PC-9 (cell line): ENCODE results near the gene DNASE1L3.

Experiments
- EZH2 ChIP-seq: fragments of 200-600 bp; sonication (generic); IDR thresholded peaks from 2 replicates; pipeline ENCODE4 v1.8.0; 2017; ENCODE audit warnings: antibody characterized with exemption, low read depth
- TF ChIP-seq, protein P1 (sequence below): fragments of 200-600 bp; sonication (generic); conservative IDR thresholded peaks from 2 replicates; pipeline ENCODE4 v1.6.1; 2017; ENCODE audit warnings: mixed run types, antibody characterized with exemption, mild to moderate bottlenecking, moderate library complexity

DNA sequence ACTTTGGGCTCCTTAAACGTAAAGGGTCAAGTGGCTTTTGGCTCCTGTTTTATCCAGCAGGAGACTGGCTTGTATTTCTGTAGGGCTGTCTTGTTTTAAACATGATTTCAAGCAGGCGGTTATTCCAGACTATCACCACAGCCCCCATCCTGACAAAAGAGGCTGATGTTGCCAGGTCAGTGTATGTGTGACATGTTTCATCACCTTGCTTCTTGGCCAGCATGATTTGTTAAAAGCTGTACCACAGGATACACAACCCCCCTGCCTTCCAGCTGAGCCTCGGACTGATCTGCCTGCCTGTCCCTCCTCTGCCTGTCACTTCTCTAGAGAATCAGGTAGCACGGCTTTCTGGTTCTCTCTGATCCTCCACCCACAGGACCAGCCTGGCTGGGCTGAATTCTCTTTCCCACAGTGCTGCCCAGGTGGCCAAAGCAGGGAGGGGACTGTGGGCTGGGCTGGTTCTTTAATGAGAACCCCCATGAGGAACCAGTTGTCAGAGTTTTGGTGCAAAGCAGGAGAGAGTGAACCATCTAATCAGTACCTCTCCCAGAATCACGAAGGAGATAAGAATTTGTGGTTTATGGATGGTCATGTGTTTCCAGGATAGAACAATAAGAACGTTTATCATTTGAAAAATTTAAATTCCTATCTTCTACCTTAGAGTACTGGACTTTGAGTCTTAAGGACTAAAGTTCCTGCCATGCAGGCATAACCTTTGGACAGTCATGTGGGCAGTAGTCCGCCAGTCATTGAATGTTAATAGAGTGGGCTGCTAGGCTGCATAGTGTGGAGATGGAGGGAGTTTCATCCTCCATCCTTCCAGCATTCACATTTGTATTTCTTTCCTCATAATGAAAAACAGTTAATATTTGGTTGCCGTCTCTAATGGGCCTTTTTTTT, 35.6 kb upstream of the DNASE1L3 start:
- TF ChIP-seq, protein P1, sequence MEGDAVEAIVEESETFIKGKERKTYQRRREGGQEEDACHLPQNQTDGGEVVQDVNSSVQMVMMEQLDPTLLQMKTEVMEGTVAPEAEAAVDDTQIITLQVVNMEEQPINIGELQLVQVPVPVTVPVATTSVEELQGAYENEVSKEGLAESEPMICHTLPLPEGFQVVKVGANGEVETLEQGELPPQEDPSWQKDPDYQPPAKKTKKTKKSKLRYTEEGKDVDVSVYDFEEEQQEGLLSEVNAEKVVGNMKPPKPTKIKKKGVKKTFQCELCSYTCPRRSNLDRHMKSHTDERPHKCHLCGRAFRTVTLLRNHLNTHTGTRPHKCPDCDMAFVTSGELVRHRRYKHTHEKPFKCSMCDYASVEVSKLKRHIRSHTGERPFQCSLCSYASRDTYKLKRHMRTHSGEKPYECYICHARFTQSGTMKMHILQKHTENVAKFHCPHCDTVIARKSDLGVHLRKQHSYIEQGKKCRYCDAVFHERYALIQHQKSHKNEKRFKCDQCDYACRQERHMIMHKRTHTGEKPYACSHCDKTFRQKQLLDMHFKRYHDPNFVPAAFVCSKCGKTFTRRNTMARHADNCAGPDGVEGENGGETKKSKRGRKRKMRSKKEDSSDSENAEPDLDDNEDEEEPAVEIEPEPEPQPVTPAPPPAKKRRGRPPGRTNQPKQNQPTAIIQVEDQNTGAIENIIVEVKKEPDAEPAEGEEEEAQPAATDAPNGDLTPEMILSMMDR, result no peak
- TF ChIP-seq EZH2, result no peak
